HG03064 (cell line): Measurements from ENCODE around the gene TXNL4B.

Source experiments
- ATAC-seq: cut with Tn5 transposase; IDR thresholded peaks from one replicate; pipeline ENCODE4 v1.9.1; 2021; ENCODE audit warnings: low read depth; ENCODE audit not compliant: unreplicated experiment

TXNL4B gene

GRCh38 chr16:72042157-72042660, 51.2 kb downstream of the TXNL4B start:
- ATAC-seq: no peak

GRCh38 chr16:72036098-72036497, 57.3 kb downstream of the TXNL4B start:
- no peak for ATAC-seq
